ENCODE data around the gene ACACA.

Gene ACACA

GRCh38 chr17:37301288-37301687, 105.3 kb downstream of the ACACA start:
- DNase-seq (ENCODE audit: low read depth), result no peak

GRCh38 chr17:37300683-37301082, 106.0 kb downstream of the ACACA start:
- TF ChIP-seq CTCF (conservative IDR thresholded peaks at IDR 0.05; ENCODE audit: low read depth, low read length), result no peak
- no peak overlapping the region for H3K4me3 ChIP-seq (ENCODE audit: low read length)
- DNase-seq (ENCODE audit: low read depth), result no peak

More at GRCh38 chr17:37301288-37301687, 105.3 kb downstream of the ACACA start:
- H3K4me3 ChIP-seq (ENCODE audit: low read length), result no peak overlapping the region
- no peak for TF ChIP-seq CTCF (conservative IDR thresholded peaks at IDR 0.05; ENCODE audit: low read depth, low read length)

- no peak for DNase-seq (ENCODE audit: low read depth)
- no peak for TF ChIP-seq CTCF (conservative IDR thresholded peaks at IDR 0.05; ENCODE audit: low read depth, low read length)
- H3K4me3 ChIP-seq (ENCODE audit: low read length), result peak overlapping the region; percentile 14
Measured at GRCh38 chr17:37299257-37299980, 107.2 kb downstream of the ACACA start.

DNA sequence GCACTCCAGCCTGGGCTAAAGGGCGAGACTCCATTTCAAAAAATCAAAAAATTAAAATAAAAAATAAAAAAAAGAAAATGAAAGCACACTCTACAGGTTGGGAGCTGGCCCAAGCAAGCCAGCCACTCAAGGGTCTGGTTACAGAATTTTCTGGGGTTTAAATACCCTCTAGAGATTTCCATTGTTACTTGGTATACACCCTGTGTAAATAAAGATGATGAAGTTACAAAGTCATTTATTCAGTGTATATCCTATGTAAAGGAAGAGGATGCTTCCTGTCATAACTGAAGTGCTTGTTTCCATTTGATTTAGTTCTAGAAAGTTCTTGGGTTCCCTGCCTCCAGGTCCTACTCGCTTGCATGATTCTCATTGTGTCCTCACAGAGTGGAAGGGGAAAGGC, 110.7 kb downstream of the ACACA start:
- H3K4me3 ChIP-seq (ENCODE audit: low read length), result no peak overlapping the region
- TF ChIP-seq CTCF (conservative IDR thresholded peaks at IDR 0.05; ENCODE audit: low read depth, low read length), result no peak
- DNase-seq (ENCODE audit: low read depth), result no peak

DNA sequence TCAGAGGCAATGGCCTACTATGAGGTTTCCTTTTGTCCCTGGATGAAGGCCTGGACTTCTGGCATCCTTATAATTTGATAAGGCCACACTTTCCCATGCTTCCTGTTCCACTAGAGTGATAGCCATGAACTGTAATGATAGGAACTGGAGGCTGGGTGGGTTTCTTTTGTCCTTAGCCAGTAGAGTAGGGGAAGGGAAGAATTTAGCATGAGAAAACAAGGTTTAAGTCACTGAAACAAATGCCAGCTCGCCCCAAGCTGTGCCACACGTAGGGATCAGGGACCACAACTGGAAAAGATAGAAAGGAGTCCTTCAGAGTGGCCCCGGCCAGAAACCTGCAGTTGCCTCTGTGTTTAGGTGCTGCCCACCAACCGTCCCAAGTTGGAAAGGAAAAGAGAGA, 111.7 kb downstream of the ACACA start:
- DNase-seq (ENCODE audit: low read depth), result no peak
- H3K4me3 ChIP-seq (ENCODE audit: low read length), result no peak overlapping the region
- TF ChIP-seq CTCF (conservative IDR thresholded peaks at IDR 0.05; ENCODE audit: low read depth, low read length), result no peak

- no peak for TF ChIP-seq CTCF (conservative IDR thresholded peaks at IDR 0.05; ENCODE audit: low read depth, low read length)
- DNase-seq (ENCODE audit: low read depth), result no peak
- no peak overlapping the region for H3K4me3 ChIP-seq (ENCODE audit: low read length)
Measured at GRCh38 chr17:37293770-37294169, 112.9 kb downstream of the ACACA start.

GRCh38 chr17:37292429-37293139, 114.1 kb downstream of the ACACA start:
- no peak overlapping the region for H3K4me3 ChIP-seq (ENCODE audit: low read length)
- DNase-seq (ENCODE audit: low read depth), result no peak
- no peak for TF ChIP-seq CTCF (conservative IDR thresholded peaks at IDR 0.05; ENCODE audit: low read depth, low read length)

Measured in retinal pigment epithelial cell (primary cell).